ENCODE measurements around the gene B4GALNT3. TPM values are rescaled to one million over a fixed set of nuclear protein-coding genes. Genes with fewer than 3 reads are reported as not detected.

Gene B4GALNT3
- total RNA-seq, 4 donors from 2014 or later = 0.20 to 1.9 (median 0.82) TPM

DNA sequence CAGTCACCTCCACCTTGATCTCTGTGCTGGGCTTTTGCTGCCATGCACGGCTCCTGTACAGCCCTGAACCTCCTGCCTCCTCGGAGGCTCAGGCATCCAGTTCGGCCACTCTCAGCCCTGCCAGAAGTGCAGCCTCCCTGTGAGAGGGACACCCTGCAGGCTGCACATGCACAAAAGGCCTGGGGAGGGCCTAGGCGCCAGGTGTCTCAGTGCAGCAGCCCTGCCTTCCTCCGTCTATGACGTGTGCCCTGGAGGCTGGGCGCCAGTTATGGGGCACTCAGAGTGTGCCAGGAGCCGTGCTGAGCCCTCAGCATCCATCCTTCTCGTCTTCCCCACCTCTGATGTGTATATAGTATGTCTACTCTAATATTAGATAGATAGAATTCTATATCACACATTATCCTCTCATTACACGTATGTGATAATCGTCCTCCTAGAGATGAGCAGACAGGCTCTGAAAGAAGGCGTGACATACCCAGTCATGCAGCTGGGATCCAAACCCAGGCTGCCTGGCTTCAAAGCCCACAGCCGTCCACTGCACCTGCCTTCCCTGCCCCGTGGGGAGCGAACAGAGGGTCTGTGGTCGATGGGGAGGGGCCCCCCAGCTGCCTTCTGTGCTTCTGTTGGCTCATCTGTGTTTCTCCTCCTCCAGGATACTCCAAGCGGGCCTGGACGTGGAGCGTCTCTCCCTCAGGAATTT is 101.1 kb downstream of the B4GALNT3 start:
- intact Hi-C loops (cut with DNase I; ENCODE audit: low total_unique reads) = no loop called here
- H3K9me3 ChIP-seq = no peaks in the 10 kb centered on the region
- TF ChIP-seq, protein P1, sequence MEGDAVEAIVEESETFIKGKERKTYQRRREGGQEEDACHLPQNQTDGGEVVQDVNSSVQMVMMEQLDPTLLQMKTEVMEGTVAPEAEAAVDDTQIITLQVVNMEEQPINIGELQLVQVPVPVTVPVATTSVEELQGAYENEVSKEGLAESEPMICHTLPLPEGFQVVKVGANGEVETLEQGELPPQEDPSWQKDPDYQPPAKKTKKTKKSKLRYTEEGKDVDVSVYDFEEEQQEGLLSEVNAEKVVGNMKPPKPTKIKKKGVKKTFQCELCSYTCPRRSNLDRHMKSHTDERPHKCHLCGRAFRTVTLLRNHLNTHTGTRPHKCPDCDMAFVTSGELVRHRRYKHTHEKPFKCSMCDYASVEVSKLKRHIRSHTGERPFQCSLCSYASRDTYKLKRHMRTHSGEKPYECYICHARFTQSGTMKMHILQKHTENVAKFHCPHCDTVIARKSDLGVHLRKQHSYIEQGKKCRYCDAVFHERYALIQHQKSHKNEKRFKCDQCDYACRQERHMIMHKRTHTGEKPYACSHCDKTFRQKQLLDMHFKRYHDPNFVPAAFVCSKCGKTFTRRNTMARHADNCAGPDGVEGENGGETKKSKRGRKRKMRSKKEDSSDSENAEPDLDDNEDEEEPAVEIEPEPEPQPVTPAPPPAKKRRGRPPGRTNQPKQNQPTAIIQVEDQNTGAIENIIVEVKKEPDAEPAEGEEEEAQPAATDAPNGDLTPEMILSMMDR (IDR thresholded peaks at IDR 0.05 in 4 of 5, conservative IDR thresholded peaks at IDR 0.05 in 1 of 5) = no peak
- TF ChIP-seq POLR2A (IDR thresholded peaks at IDR 0.05) = no peak
- no peaks in the 10 kb centered on the region for H3K4me1 ChIP-seq
- ATAC-seq (no peak), DNase-seq (no peak)
- in situ Hi-C loops (cut with MboI; ENCODE audit: low sequenced_read_pairs in 4 of 4) = loop anchor here (5.0 to 25.0 kb wide), 5 partner anchors 391 to 1051 kb away; partner anchors contain the start of gene FBXL14 (in 3 of the 4)
- H3K27ac ChIP-seq = no peak overlapping the region
- H3K4me3 ChIP-seq = no peak overlapping the region
- no peaks in the 10 kb centered on the region for H3K36me3 ChIP-seq
- H3K27me3 ChIP-seq = no peaks in the 10 kb centered on the region

DNA sequence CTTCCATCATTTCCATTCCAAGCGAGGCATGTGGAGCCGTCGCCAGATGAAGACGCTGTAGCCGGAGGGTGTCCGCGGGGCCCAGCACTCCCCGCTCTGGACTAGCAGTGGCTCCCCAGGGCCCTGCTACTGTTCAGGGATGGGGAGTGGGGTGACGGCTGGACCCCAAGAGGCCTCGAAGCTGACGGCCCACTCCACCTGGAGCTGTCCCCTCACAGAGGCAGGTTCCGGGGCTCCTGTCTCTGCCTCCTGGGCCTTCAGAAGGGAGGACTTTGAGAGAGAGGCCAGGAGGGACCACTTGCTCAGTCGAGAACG is 101.6 kb downstream of the B4GALNT3 start:
- intact Hi-C loops (cut with DNase I; ENCODE audit: low total_unique reads) (no loop called here), in situ Hi-C loops (cut with MboI; ENCODE audit: low sequenced_read_pairs in 4 of 4) (loop anchor here (5.0 to 25.0 kb wide), 5 partner anchors 391 to 1051 kb away; partner anchors contain the start of gene FBXL14 (in 3 of the 4))
- H3K4me3 ChIP-seq = peak overlapping the region in 1 of 4 donors; percentile 17
- H3K27me3 ChIP-seq = no peaks in the 10 kb centered on the region
- ATAC-seq (no peak), DNase-seq (no peak)
- no peaks in the 10 kb centered on the region for H3K4me1 ChIP-seq
- no peaks in the 10 kb centered on the region for H3K9me3 ChIP-seq
- no peaks in the 10 kb centered on the region for H3K36me3 ChIP-seq
- H3K27ac ChIP-seq = no peak overlapping the region
- TF ChIP-seq POLR2A (IDR thresholded peaks at IDR 0.05) = no peak
- TF ChIP-seq, protein P1 (IDR thresholded peaks at IDR 0.05 in 4 of 5, conservative IDR thresholded peaks at IDR 0.05 in 1 of 5) = no peak

DNA sequence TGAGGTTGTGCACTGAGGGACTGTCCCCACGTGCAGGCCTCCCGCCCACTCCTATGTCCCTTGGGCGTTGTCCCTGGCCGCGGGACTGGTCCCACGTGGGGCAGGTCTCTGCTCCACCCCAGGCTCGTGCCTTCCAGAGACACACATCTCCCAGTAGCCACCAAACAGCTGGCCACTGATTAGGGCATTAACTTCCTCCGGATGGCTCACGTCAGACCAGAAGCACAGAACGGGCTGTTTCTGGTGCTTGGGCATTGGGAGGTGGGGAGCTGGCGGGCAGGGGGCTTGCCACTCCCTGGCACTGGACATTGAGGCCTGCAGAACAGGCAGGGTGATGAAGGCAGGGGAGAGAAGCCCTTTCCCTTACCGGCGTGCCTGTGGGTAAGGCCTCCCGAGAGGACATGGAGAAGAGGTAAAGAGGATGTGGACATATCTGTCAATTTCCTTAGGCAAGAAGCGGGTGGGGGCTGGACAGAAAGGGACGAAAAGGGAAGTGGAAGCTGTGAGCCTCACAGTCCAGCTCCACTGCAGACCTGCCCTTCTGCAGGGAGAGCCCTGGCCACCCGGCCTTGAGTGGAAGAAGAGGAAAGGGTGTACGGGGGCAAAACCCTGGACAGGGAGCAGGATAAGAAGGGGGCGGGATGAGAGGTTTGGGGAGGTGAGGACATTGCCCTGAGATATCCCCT is 102.3 kb downstream of the B4GALNT3 start:
- Histone ChIP-seq H3K27me3 (no peaks in the 10 kb centered on the region), H3K9me3 (no peaks in the 10 kb centered on the region), H3K27ac (no peak overlapping the region), H3K4me3 (peak overlapping the region in 1 of 4 donors; percentile 17), H3K36me3 (no peaks in the 10 kb centered on the region), H3K4me1 (no peaks in the 10 kb centered on the region)
- DNase-seq (peak; percentile 51 to 55), ATAC-seq (no peak)
- in situ Hi-C loops (cut with MboI; ENCODE audit: low sequenced_read_pairs in 4 of 4) (loop anchor here (5.0 to 25.0 kb wide), 5 partner anchors 390 to 1050 kb away; partner anchors contain the start of gene FBXL14 (in 3 of the 4)), intact Hi-C loops (cut with DNase I; ENCODE audit: low total_unique reads) (no loop called here)
- TF ChIP-seq, protein P1 (IDR thresholded peaks at IDR 0.05 in 4 of 5, conservative IDR thresholded peaks at IDR 0.05 in 1 of 5) = no peak
- TF ChIP-seq POLR2A (IDR thresholded peaks at IDR 0.05) = peak in 1 of 2 donors; percentile 13

DNA sequence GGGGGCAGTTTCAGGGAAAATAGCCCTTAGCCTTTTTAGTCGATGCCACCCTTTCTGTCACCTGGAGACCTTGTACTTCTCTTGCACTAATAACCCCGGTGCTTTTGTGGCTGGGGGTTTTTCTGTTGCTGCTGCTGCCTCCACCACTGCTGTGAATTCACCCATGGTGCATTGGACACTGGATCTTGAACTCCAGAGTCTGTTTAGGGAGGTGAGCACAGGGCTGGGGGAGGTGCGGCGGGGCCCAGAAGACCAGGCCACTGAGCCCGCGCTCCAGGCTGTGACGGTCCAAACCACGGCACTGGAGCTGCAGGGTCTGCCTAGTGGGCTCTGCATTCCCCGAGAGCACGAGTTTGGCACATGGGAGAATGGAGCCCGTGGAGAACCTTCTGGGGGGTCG is 102.9 kb downstream of the B4GALNT3 start:
- Histone ChIP-seq H3K9me3 (no peaks in the 10 kb centered on the region), H3K4me3 (no peak overlapping the region), H3K4me1 (no peaks in the 10 kb centered on the region), H3K27ac (no peak overlapping the region), H3K27me3 (no peaks in the 10 kb centered on the region), H3K36me3 (no peaks in the 10 kb centered on the region)
- TF ChIP-seq POLR2A (IDR thresholded peaks at IDR 0.05) = no peak
- TF ChIP-seq, protein P1 (IDR thresholded peaks at IDR 0.05 in 4 of 5, conservative IDR thresholded peaks at IDR 0.05 in 1 of 5) = no peak
- ATAC-seq (no peak), DNase-seq (no peak)
- in situ Hi-C loops (cut with MboI; ENCODE audit: low sequenced_read_pairs in 4 of 4) = loop anchor here (5.0 to 25.0 kb wide), 5 partner anchors 390 to 1050 kb away; partner anchors contain the start of gene FBXL14 (in 3 of the 4)
- intact Hi-C loops (cut with DNase I; ENCODE audit: low total_unique reads) = no loop called here

All from gastrocnemius medialis (tissue), 4 donors.